Peyer's patch (tissue), 4 donors: ENCODE results near the gene CYP8B1. TPM values are rescaled to one million over a fixed set of nuclear protein-coding genes. Genes with fewer than 3 reads are reported as not detected.

Experiments
- DNase-seq, 3 donors: peaks; one replicate each; pipeline ENCODE4 v3.0.0-alpha.2; 2017 to 2019
- H3K27ac ChIP-seq, 4 donors: fragments of 200-600 bp; sonication (generic); one replicate each; pipeline ENCODE4 v1.5.1; 2016 to 2019
- H3K27me3 ChIP-seq, 2 donors: fragments of 200-600 bp; sonication (generic); one replicate each; pipeline ENCODE4 v1.5.1; 2019
- H3K36me3 ChIP-seq, 3 donors: fragments of 200-600 bp; sonication (generic); one replicate each; pipeline ENCODE4 v1.5.1; 2016 to 2019
- H3K4me1 ChIP-seq, 4 donors: fragments of 200-600 bp; sonication (generic); one replicate each; pipeline ENCODE4 v1.5.1; 2016 to 2019
- H3K4me3 ChIP-seq, 4 donors: fragments of 200-600 bp; sonication (generic); 1 replicate in 3 of 4; 2 replicates in 1 of 4; pipeline ENCODE4 v1.5.1; 2016 to 2019; ENCODE audit warnings: mild to moderate bottlenecking in 1 of 4
- H3K9me3 ChIP-seq, 4 donors: fragments of 200-600 bp; sonication (generic); one replicate each; pipeline ENCODE4 v1.5.1; 2016 to 2019; ENCODE audit warnings: mild to moderate bottlenecking in 1 of 4
- CTCF ChIP-seq, 6 experiments: fragments of 450-650 bp in 4 of 6; fragments of 200-600 bp in 2 of 6; sonication (generic) in 1 of 6; IDR thresholded peaks; one replicate each; pipeline ENCODE4 v1.5.1; 2017 to 2019; ENCODE audit warnings: antibody characterized with exemption in 6 of 6, mild to moderate bottlenecking in 3 of 6, moderate library complexity in 1 of 6
- POLR2A ChIP-seq, 2 donors: fragments of 450-650 bp; IDR thresholded peaks; one replicate each; pipeline ENCODE4 v1.5.1; 2017; ENCODE audit warnings: antibody characterized with exemption in 2 of 2, mild to moderate bottlenecking in 2 of 2, moderate library complexity in 2 of 2
- total RNA-seq, 4 donors: library from RNA; depleted of rRNA; stranded (reverse); fragments of >200 nt; gene quantifications; one replicate each; pipeline ENCODE4 v1.1.0, GENCODE V29; 2016

The CYP8B1 gene
- total RNA-seq, 4 donors from 2014 or later = not detected

- Histone ChIP-seq H3K9me3 (no peaks in the 10 kb centered on the region), H3K27me3 (no peaks in the 10 kb centered on the region), H3K27ac (no peak overlapping the region), H3K36me3 (no peaks in the 10 kb centered on the region), H3K4me3 (peak overlapping the region in 1 of 4 donors; percentile 7), H3K4me1 (no peaks in the 10 kb centered on the region)
- DNase-seq = no peak
- TF ChIP-seq POLR2A (IDR thresholded peaks at IDR 0.05) (no peak), CTCF (IDR thresholded peaks at IDR 0.05) (no peak)
Measured at GRCh38 chr3:42874749-42875148, 930 bp downstream of the CYP8B1 start.

- Histone ChIP-seq H3K27me3 (no peaks in the 10 kb centered on the region), H3K4me1 (no peaks in the 10 kb centered on the region), H3K36me3 (no peaks in the 10 kb centered on the region), H3K9me3 (no peaks in the 10 kb centered on the region), H3K27ac (no peak overlapping the region), H3K4me3 (no peak overlapping the region)
- DNase-seq = no peak
- TF ChIP-seq CTCF (IDR thresholded peaks at IDR 0.05) = no peak
- no peak for TF ChIP-seq POLR2A (IDR thresholded peaks at IDR 0.05)
Measured at GRCh38 chr3:42873221-42873982, 2.3 kb downstream of the CYP8B1 start.

GRCh38 chr3:42872718-42873117, 3.0 kb downstream of the CYP8B1 start:
- no peak for DNase-seq
- Histone ChIP-seq H3K9me3 (no peaks in the 10 kb centered on the region), H3K4me1 (no peaks in the 10 kb centered on the region), H3K4me3 (no peak overlapping the region), H3K27me3 (no peaks in the 10 kb centered on the region), H3K27ac (no peak overlapping the region), H3K36me3 (no peaks in the 10 kb centered on the region)
- no peak for TF ChIP-seq CTCF (IDR thresholded peaks at IDR 0.05)

DNA sequence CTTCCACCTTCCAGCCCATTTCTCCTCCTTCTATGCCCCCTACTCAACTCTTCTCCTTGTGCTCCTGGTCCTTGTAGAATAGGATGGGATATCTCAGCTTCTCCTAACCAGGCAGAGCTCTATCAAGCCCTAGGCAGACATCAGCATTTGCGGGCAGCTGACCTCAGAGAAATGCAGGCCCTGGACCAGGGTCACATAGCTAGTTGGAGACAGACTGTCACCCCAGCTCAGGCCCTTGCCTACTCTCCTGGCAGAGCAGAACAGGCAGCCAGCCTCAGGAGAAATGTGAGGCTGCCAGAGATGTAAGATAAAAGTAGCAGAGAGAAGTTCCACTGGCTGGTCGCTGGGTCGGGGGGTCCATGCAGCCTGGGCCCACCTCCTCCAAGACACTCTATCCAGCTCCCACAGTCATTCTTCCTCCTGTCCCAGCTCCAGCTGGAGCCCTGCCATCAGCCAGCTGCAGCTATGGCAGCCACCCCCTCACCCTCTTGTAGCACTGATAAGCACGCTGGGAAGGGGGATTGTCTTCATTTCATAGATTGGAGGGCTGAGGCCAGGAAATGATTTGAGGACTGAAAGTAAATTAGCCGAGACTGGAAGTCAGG, 4.0 kb downstream of the CYP8B1 start:
- no peak overlapping the region for H3K27ac ChIP-seq
- H3K36me3 ChIP-seq = no peaks in the 10 kb centered on the region
- no peaks in the 10 kb centered on the region for H3K9me3 ChIP-seq
- DNase-seq = no peak
- H3K4me3 ChIP-seq = no peak overlapping the region
- no peaks in the 10 kb centered on the region for H3K27me3 ChIP-seq
- no peaks in the 10 kb centered on the region for H3K4me1 ChIP-seq
- TF ChIP-seq POLR2A (IDR thresholded peaks at IDR 0.05) (no peak), CTCF (IDR thresholded peaks at IDR 0.05) (no peak)

GRCh38 chr3:42868841-42869240, 6.8 kb downstream of the CYP8B1 start:
- Histone ChIP-seq H3K27ac (no peak overlapping the region), H3K4me1 (no peaks in the 10 kb centered on the region), H3K36me3 (no peaks in the 10 kb centered on the region), H3K4me3 (no peak overlapping the region), H3K9me3 (no peaks in the 10 kb centered on the region), H3K27me3 (no peaks in the 10 kb centered on the region)
- no peak for DNase-seq
- no peak for TF ChIP-seq CTCF (IDR thresholded peaks at IDR 0.05)
- no peak for TF ChIP-seq POLR2A (IDR thresholded peaks at IDR 0.05)
